Calu3 (cell line): ENCODE measurements around the gene NWD2. TPM values are rescaled to one million over a fixed set of nuclear protein-coding genes. Genes with fewer than 3 reads are reported as not detected.

Experiments used
- BruUV-seq: library from RNA; stranded (reverse); fragments of 400-500 nt; replicated peaks from 2 replicates; lab custom pipeline; 2021; lab: Mats Ljungman, UMichigan
- CTCF ChIA-PET: fragments of 300-600 bp; sonication (Branson Sonifier 250); formaldehyde crosslinking; loops from one replicate; lab custom pipeline; 2022; ENCODE audit warnings: antibody characterized with exemption; lab: Charles Lee
- DNase-seq: peaks from one replicate; pipeline ENCODE4 v3.0.0; 2022
- H3K27ac Mint-ChIP-seq: one replicate; pipeline ENCODE4 v1.8.0; 2022; ENCODE audit warnings: mixed read lengths; ENCODE audit not compliant: unreplicated experiment
- H3K27me3 Mint-ChIP-seq: one replicate; pipeline ENCODE4 v1.8.0; 2022; ENCODE audit warnings: mixed read lengths; ENCODE audit not compliant: unreplicated experiment
- H3K36me3 Mint-ChIP-seq: one replicate; pipeline ENCODE4 v1.8.0; 2022; ENCODE audit warnings: mild to moderate bottlenecking, moderate library complexity, mixed read lengths; ENCODE audit not compliant: insufficient read depth, unreplicated experiment
- H3K4me1 Mint-ChIP-seq: one replicate; pipeline ENCODE4 v1.8.0; 2022; ENCODE audit warnings: mild to moderate bottlenecking, low read depth, mixed read lengths; ENCODE audit not compliant: unreplicated experiment
- H3K4me3 Mint-ChIP-seq: one replicate; pipeline ENCODE4 v1.8.0; 2022; ENCODE audit warnings: mild to moderate bottlenecking, low read depth, moderate library complexity, mixed read lengths; ENCODE audit not compliant: unreplicated experiment
- H3K9me3 Mint-ChIP-seq: one replicate; pipeline ENCODE4 v1.8.0; 2022; ENCODE audit warnings: low read depth, mixed read lengths; ENCODE audit not compliant: unreplicated experiment
- CTCF ChIP-seq: fragments of 200-600 bp; IDR thresholded peaks from one replicate; pipeline ENCODE4 v1.8.0; 2022; ENCODE audit warnings: antibody characterized with exemption; ENCODE audit not compliant: unreplicated experiment
- intact Hi-C: fragments of 100-400 bp; cut with micrococcal nuclease; formaldehyde crosslinking; loops from one replicate; pipeline ENCODE4 v1.10.0; 2022; ENCODE audit not compliant: unreplicated experiment
- total RNA-seq: library from RNA; stranded (reverse); gene quantifications from 2 replicates; pipeline ENCODE4 v1.2.3, GENCODE V29; 2022

Gene NWD2
- total RNA-seq, 1 experiment from 2014 or later, result 1.4 TPM

- peaks cover 29% of the 10 kb centered on the region for H3K36me3 Mint-ChIP-seq
- intact Hi-C loops, result no loop called here
- H3K27me3 Mint-ChIP-seq, result no peaks in the 10 kb centered on the region
- H3K9me3 Mint-ChIP-seq, result peaks cover 2% of the 10 kb centered on the region
- no peak for DNase-seq
- H3K4me3 Mint-ChIP-seq, result peak overlapping the region; percentile 10
- CTCF ChIA-PET, result interaction anchor here (2.5 kb wide), 1 partner anchor 12 kb away, joined by 7 read pairs; no protein-coding TSS in a partner anchor
- no TSS peak for BruUV-seq
- peak overlapping the region; percentile 69 for H3K27ac Mint-ChIP-seq
- peaks cover 81% of the 10 kb centered on the region for H3K4me1 Mint-ChIP-seq
- TF ChIP-seq CTCF, result no peak
Measured at GRCh38 chr4:37476256-37476655, 231.7 kb downstream of the NWD2 start.

- H3K9me3 Mint-ChIP-seq, result peaks cover 4% of the 10 kb centered on the region
- H3K4me3 Mint-ChIP-seq, result peak overlapping the region; percentile 29
- peaks cover 29% of the 10 kb centered on the region for H3K36me3 Mint-ChIP-seq
- intact Hi-C loops, result no loop called here
- CTCF ChIA-PET, result interaction anchor here (2.5 kb wide), 1 partner anchor 13 kb away, joined by 7 read pairs; no protein-coding TSS in a partner anchor
- no TSS peak for BruUV-seq
- no peak for DNase-seq
- H3K27me3 Mint-ChIP-seq, result no peaks in the 10 kb centered on the region
- H3K27ac Mint-ChIP-seq, result peak overlapping the region; percentile 88
- no peak for TF ChIP-seq CTCF
- H3K4me1 Mint-ChIP-seq, result peaks cover 83% of the 10 kb centered on the region
Measured at GRCh38 chr4:37476691-37477090, 232.1 kb downstream of the NWD2 start.

GRCh38 chr4:37477126-37477525, 232.6 kb downstream of the NWD2 start:
- H3K27ac Mint-ChIP-seq, result peak overlapping the region; percentile 88
- H3K4me1 Mint-ChIP-seq, result peaks cover 83% of the 10 kb centered on the region
- CTCF ChIA-PET, result no interaction called here
- intact Hi-C loops, result no loop called here
- H3K27me3 Mint-ChIP-seq, result no peaks in the 10 kb centered on the region
- H3K36me3 Mint-ChIP-seq, result peaks cover 29% of the 10 kb centered on the region
- TF ChIP-seq CTCF, result no peak
- no peak for DNase-seq
- BruUV-seq, result no TSS peak
- H3K4me3 Mint-ChIP-seq, result peak overlapping the region; percentile 29
- H3K9me3 Mint-ChIP-seq, result peaks cover 4% of the 10 kb centered on the region

- Mint-ChIP-seq H3K27ac (peak overlapping the region; percentile 63), H3K4me3 (peak overlapping the region; percentile 2), H3K27me3 (no peaks in the 10 kb centered on the region), H3K36me3 (peaks cover 29% of the 10 kb centered on the region), H3K9me3 (peaks cover 4% of the 10 kb centered on the region), H3K4me1 (peaks cover 75% of the 10 kb centered on the region)
- no peak for DNase-seq
- no peak for TF ChIP-seq CTCF
- CTCF ChIA-PET, result interaction anchor here (1.0 kb wide), 1 partner anchor 8 kb away, joined by 4 read pairs; no protein-coding TSS in a partner anchor
- no TSS peak for BruUV-seq
- intact Hi-C loops, result no loop called here
Measured at GRCh38 chr4:37478151-37478550, 233.6 kb downstream of the NWD2 start.
